ENCODE measurements around the gene NEURL1.

Gene NEURL1

GRCh38 chr10:103576076-103576471 lies 82.6 kb downstream of the NEURL1 start:
- TF ChIP-seq GATA2 (IDR thresholded peaks at IDR 0.05; ENCODE audit: low read depth, low read length) (no peak), GATA3 (IDR thresholded peaks at IDR 0.05; ENCODE audit: low read depth, low read length) (no peak)

DNA sequence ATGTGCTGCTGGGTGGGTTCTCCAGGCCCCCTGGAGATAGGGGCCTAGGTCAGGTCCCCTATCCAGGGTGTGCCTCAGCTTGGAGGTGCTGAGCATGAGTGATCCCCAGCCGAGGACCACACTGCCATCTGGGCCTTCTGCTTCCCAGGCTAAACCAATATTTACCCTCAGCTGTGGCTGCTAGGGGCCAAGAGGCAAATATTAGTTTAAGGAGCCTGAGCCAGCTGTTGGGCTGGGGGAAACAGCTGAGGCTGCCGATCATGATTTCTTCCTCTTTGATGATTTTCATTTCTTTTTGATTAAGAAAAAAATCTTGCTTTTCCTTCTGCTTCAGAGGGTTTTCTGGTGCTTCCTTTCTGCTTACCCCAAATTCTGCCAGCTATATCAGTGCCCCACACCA lies 83.4 kb downstream of the NEURL1 start:
- TF ChIP-seq GATA3 (IDR thresholded peaks at IDR 0.05; ENCODE audit: low read depth, low read length) (no peak), GATA2 (IDR thresholded peaks at IDR 0.05; ENCODE audit: low read depth, low read length) (no peak)

GRCh38 chr10:103578782-103579382 lies 85.4 kb downstream of the NEURL1 start:
- TF ChIP-seq GATA3 (IDR thresholded peaks at IDR 0.05; ENCODE audit: low read depth, low read length) (no peak), GATA2 (IDR thresholded peaks at IDR 0.05; ENCODE audit: low read depth, low read length) (no peak)

- TF ChIP-seq GATA3 (IDR thresholded peaks at IDR 0.05; ENCODE audit: low read depth, low read length), result no peak
- TF ChIP-seq GATA2 (IDR thresholded peaks at IDR 0.05; ENCODE audit: low read depth, low read length), result no peak
Observed at GRCh38 chr10:103580011-103580410, 86.5 kb downstream of the NEURL1 start.

DNA sequence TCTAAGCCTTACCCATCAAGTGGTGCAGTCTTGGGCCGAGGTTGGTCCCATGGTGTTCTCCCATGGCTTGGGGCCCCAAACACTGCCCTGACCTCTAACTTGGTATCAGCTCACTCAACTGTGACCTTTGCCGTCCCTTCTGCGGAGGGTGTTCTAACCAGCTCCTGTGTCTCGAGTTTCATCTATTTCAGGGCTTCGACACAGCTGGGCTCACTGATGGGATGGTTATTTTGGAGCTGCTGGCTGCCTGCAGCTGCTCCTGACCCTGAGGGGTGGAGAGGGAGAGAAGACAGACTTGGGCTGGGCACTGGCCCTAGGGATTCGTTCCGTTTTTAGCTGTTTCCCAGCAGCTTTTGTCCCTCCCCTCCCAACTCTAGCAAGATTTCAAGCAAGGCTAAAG lies 86.9 kb downstream of the NEURL1 start:
- no peak for TF ChIP-seq GATA2 (IDR thresholded peaks at IDR 0.05; ENCODE audit: low read depth, low read length)
- no peak for TF ChIP-seq GATA3 (IDR thresholded peaks at IDR 0.05; ENCODE audit: low read depth, low read length)

DNA sequence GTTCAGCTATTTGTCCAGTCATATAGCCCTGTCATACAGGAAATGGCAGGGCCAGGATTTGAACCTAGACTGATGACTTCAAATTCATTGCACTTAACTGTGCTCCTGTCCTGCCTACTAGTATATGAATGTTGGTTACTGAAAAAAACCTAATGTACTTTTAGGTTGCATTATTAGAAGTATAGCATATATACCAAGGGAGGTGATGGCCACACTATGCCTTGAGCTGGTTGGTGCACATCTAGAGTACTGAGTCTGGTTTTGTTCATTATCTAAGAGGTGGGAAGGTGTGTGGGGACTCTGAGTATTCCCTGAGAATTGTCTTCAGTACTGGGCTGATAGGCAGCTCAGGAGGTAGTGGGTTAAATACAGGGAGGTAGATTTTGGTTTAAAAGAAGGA lies 88.0 kb downstream of the NEURL1 start:
- TF ChIP-seq GATA3 (IDR thresholded peaks at IDR 0.05; ENCODE audit: low read depth, low read length) (no peak), GATA2 (IDR thresholded peaks at IDR 0.05; ENCODE audit: low read depth, low read length) (no peak)

DNA sequence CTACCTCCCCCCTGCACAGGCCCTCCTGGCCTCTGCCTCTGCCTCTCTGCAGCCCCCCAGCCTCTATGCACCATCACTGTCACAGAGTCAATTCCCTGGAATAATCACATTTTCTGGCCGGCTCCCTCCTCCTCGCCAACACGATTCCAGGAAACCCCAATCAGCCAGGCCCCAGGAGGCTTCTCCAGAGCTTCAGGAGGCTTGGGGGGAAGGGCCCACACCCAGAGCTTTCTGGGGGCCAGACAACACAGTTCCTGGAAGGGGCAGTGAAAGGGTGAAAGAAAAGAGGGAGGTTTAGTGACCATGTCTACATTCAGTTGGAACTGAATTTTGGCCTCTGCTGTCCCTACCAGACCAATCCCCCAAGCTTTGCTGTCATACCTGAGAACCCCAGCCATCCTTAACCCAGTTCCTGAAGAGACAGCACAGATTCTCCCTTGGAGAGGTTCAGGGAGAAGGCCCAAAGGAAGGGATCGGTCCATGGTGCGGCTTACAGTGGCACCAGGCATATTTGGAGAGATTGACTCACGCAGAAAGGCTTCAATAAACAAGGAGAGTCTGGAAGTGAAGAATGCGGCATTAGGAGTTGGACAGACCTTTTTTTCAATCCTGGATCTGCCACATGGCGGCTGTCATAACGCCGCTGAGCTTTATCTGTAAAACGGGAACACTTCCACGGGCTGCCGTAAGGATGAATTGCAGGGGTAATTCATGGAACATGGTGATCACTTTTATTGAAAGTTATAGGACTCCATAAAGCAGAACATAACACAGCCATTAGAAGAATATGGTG lies 89.0 kb downstream of the NEURL1 start:
- TF ChIP-seq GATA3 (IDR thresholded peaks at IDR 0.05; ENCODE audit: low read depth, low read length), result no peak
- no peak for TF ChIP-seq GATA2 (IDR thresholded peaks at IDR 0.05; ENCODE audit: low read depth, low read length)

GRCh38 chr10:103583871-103584215 lies 90.3 kb downstream of the NEURL1 start:
- TF ChIP-seq GATA2 (IDR thresholded peaks at IDR 0.05; ENCODE audit: low read depth, low read length) (no peak), GATA3 (IDR thresholded peaks at IDR 0.05; ENCODE audit: low read depth, low read length) (no peak)

- TF ChIP-seq GATA2 (IDR thresholded peaks at IDR 0.05; ENCODE audit: low read depth, low read length), result no peak
- no peak for TF ChIP-seq GATA3 (IDR thresholded peaks at IDR 0.05; ENCODE audit: low read depth, low read length)
Observed at GRCh38 chr10:103584216-103585010, 90.9 kb downstream of the NEURL1 start.

DNA sequence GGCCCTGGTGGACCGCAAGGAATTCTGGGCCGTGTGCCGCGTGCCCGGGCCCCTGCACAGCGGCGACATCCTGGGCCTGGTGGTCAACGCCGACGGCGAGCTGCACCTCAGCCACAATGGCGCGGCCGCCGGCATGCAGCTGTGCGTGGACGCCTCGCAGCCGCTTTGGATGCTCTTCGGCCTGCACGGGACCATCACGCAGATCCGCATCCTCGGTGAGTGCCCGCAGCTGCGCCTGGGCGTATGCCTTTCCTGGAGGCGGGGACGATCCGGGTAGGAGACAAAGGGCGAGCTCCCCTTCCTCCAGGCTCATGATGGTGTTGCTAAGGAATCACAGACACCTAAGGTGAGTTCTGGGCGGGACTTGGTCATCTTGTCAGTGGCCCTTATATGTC lies 91.5 kb downstream of the NEURL1 start:
- TF ChIP-seq GATA3 (IDR thresholded peaks at IDR 0.05; ENCODE audit: low read depth, low read length), result no peak
- TF ChIP-seq GATA2 (IDR thresholded peaks at IDR 0.05; ENCODE audit: low read depth, low read length), result no peak

DNA sequence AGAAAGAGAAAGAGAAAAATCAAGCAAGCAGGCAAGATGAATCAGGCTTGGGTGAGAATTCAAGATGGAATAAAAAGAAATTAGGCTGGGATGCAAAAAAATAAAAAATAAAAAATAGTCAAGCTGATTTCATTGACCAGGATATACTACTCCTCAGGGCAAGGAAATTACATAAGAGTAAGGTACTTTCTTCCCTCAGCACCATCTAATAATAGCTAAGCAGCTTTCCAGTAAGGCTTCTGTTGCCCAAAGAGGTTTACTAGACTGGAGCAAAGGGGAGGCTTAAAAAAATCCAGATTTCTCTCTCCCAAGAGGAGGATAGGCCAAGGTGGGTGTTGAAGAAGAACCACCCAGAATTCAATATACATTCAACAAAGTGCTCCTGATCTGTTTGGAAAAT lies 93.6 kb downstream of the NEURL1 start:
- no peak for TF ChIP-seq GATA2 (IDR thresholded peaks at IDR 0.05; ENCODE audit: low read depth, low read length)
- TF ChIP-seq GATA3 (IDR thresholded peaks at IDR 0.05; ENCODE audit: low read depth, low read length), result no peak

- no peak for TF ChIP-seq GATA3 (IDR thresholded peaks at IDR 0.05; ENCODE audit: low read depth, low read length)
- no peak for TF ChIP-seq GATA2 (IDR thresholded peaks at IDR 0.05; ENCODE audit: low read depth, low read length)
Observed at GRCh38 chr10:103589074-103589630, 95.6 kb downstream of the NEURL1 start.

- TF ChIP-seq GATA3 (IDR thresholded peaks at IDR 0.05; ENCODE audit: low read depth, low read length) (no peak), GATA2 (IDR thresholded peaks at IDR 0.05; ENCODE audit: low read depth, low read length) (no peak)
Observed at GRCh38 chr10:103590060-103590459, 96.6 kb downstream of the NEURL1 start.

- TF ChIP-seq GATA2 (IDR thresholded peaks at IDR 0.05; ENCODE audit: low read depth, low read length), result no peak
- no peak for TF ChIP-seq GATA3 (IDR thresholded peaks at IDR 0.05; ENCODE audit: low read depth, low read length)
Observed at GRCh38 chr10:103590744-103591291, 97.3 kb downstream of the NEURL1 start.

Data from SH-SY5Y (cell line).